ENCODE data around the gene PRRX2.
A peak's percentile ranks its signal among the peaks of the same experiment; 100 is the strongest.
"Not testable (repeated sequence)": the region's sequence is repeated elsewhere in the genome, so short reads cannot be mapped to it uniquely, and the experiment has no call there.

PRRX2 gene

DNA sequence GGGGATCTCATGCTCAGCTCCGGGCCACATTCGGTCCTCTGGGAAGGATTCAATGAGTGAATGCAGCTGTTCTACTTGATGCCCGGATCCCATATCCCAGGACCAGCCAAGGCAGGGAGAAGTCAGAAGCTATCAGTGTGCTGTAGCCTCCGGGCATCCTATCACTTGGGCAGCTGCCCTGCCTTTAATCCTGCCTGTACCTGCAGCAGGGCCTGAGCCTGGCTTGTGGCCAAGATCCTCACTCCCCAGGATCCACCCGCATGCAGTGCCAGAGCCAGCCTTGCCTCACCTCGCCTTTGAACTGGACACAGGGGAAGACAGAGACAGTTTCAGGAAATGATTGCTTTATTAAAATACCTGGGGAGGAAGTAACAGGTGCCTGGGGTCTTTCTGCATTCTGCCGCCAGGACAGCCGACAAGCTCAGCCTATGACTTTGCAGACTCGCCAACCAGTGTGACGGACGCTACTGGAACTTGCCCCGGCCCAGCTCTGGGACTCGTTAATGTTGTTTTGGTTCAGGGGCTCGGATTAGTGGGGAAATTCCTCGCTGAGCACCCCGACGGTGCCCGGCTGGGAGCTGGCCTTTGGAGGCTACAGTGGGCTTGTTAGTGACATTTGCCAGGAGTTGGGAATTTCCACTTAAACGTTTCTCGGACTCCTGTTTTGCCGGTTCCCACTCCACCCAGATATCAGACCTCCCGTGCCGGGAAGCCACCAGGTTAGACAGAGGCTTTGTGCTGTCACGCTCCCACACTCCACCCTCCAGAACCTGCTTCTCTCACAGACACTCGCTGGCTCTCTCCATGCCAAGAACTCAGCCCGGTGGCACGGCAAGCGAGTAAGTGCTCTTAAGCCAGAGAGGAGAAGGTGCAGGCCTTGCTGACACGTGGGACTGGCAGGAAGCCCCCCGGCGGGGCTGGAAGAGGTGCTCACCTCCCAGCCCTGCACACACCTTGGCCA, 86.7 kb downstream of the PRRX2 start:
- Mint-ChIP-seq H3K4me3 (no peak overlapping the region), H3K4me1 (ENCODE audit: low read depth in 2 of 2) (peaks cover 7 to 13% of the 10 kb centered on the region in 2 donors), H3K9me3 (no peaks in the 10 kb centered on the region), H3K27me3 (peaks cover 18 to 45% of the 10 kb centered on the region in 2 donors), H3K36me3 (ENCODE audit: insufficient read depth) (no peaks in the 10 kb centered on the region), H3K27ac (peak overlapping the region in 1 of 2 donors; percentile 49)
- ATAC-seq (replicated peaks) (no peak), DNase-seq (no peak)

DNA sequence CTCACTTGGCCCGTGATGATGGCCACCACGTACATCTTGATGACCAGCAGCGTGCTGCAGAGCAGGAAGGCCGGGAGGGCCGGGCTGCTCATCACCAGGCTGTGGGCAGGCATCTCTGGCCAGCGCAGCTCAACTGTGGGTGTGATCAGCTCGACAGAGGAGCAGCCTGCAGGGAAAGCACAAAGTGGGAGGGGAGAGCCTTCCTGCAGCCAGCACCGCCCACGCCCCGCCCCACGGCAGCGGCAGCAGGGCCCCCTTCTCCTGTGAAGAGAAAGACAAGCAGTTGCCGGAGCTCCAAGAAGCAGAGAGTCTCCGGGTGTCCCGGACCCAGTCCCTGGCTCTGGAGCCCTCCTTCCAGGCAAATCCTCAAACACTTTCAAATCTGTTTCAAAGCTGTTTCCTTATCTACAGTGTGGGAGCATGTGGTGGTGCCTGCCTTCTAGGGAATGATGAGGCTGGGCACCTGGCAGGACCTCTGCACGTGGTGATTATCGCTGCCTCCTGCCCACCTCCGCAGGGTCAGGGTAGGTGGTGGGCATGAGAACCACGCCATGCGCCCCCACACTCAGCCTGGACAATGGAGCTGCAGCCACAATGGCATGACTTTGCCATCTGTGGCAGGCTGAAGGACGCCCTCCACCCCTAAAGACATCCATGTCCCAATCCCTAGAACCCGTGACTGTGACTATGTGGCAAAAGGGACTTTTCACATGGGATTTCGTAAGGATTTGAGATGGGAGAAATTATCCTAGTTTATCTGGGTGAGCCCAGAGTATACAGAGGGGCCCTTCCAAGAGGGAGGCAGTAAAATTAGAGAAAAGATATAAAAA, 87.7 kb downstream of the PRRX2 start, which contains the start of gene PTGES:
TSS of gene PTGES (minus strand) at position 143 of the 830 bp plus-strand sequence. CDS start at position 113, 30 bp downstream.
- Mint-ChIP-seq H3K4me3 (peak within 1 kb of the TSS in 1 of 2 donors; percentile 20), H3K36me3 (ENCODE audit: insufficient read depth) (no peaks in the 10 kb centered on the region), H3K9me3 (no peaks in the 10 kb centered on the region), H3K4me1 (ENCODE audit: low read depth in 2 of 2) (peaks cover 10 to 14% of the 10 kb centered on the region in 2 donors), H3K27me3 (peaks cover 20 to 51% of the 10 kb centered on the region in 2 donors), H3K27ac (peak within 1 kb of the TSS in 1 of 2 donors; percentile 49)
- peak; percentile 63 for ATAC-seq (replicated peaks)
- peak in 2 of 3 experiments; percentile 16 to 24 for DNase-seq

DNA sequence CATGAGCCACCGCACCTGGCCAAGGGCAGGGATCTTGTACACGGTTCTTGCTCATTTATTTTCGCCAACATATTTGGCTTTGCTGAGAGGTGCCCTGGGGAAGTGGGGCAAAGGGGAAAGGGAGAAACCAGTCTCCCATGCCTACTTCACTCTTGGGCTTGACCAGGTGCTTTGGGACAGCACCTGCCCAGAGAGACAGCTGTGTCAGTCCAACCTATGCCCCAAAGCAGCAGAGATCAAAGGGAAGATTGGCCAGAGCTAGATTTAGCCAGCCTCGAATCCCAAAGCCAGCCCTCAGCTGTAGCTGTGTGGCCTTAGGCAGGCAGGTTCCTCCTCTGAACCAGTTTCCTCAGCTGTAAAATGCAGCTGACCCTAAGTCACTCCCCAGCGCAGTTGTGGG, 89.7 kb downstream of the PRRX2 start:
- no peak for ATAC-seq (replicated peaks)
- Mint-ChIP-seq H3K4me3 (no peak overlapping the region), H3K27me3 (peaks cover 33 to 63% of the 10 kb centered on the region in 2 donors)

DNA sequence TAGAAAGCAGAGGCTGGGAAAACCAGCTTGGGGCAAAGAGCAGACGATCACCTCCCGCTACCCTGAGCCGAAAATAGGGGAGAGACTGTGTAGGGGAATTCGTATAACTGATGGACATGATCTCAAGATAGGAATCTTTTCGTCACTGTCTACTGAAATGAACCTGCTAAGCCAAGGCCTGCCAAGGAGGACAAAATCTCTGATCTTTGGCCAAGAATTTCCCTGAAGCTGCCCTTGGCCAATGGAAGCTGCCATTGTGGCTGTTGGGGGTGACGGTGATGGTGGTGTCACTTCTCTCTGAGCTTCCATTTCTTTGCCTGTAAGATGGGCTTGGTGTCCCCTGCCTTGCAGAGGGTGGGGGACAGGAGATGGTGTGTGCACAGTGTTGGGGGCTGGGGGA, 90.7 kb downstream of the PRRX2 start:
- no peak overlapping the region for H3K27ac Mint-ChIP-seq
- no peaks in the 10 kb centered on the region for H3K36me3 Mint-ChIP-seq (ENCODE audit: insufficient read depth)
- peaks cover 33 to 63% of the 10 kb centered on the region in 2 donors for H3K27me3 Mint-ChIP-seq
- DNase-seq (no peak), ATAC-seq (replicated peaks) (no peak)
- H3K9me3 Mint-ChIP-seq, result no peaks in the 10 kb centered on the region
- no peak overlapping the region for H3K4me3 Mint-ChIP-seq
- H3K4me1 Mint-ChIP-seq (ENCODE audit: low read depth in 2 of 2), result peaks cover 11 to 14% of the 10 kb centered on the region in 2 donors

More for the DNA sequence above, 89.7 kb downstream of the PRRX2 start:
- Mint-ChIP-seq H3K27ac (no peak overlapping the region), H3K4me1 (ENCODE audit: low read depth in 2 of 2) (peaks cover 11 to 14% of the 10 kb centered on the region in 2 donors), H3K36me3 (ENCODE audit: insufficient read depth) (no peaks in the 10 kb centered on the region), H3K9me3 (no peaks in the 10 kb centered on the region)
- DNase-seq, result no peak

DNA sequence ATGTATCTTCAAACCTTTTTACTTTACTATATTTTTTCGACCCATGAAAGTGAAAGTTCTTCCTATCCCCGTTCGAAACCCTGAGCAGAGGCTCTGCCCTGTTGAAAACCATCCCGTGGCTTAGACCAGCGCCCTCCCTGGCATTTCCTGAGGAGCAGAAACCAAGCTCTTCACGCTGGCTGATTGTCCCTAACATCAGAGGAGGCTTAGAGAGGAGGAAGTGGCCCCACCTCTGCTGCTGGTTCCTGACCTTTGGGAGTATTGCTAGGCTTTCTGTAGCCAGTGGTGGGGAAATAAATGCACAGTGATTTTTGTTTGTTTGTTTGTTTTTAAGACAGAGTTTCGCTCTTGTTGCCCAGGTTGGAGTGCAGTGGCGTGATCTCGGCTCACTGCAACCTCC, 91.6 kb downstream of the PRRX2 start:
- Mint-ChIP-seq H3K36me3 (ENCODE audit: insufficient read depth) (no peaks in the 10 kb centered on the region), H3K27ac (peak overlapping the region in 1 of 2 donors; percentile 25), H3K4me3 (no peak overlapping the region), H3K9me3 (no peaks in the 10 kb centered on the region), H3K27me3 (peaks cover 33 to 58% of the 10 kb centered on the region in 2 donors), H3K4me1 (ENCODE audit: low read depth in 2 of 2) (peaks cover 11 to 14% of the 10 kb centered on the region in 2 donors)
- ATAC-seq (replicated peaks) (no peak), DNase-seq (no peak)

DNA sequence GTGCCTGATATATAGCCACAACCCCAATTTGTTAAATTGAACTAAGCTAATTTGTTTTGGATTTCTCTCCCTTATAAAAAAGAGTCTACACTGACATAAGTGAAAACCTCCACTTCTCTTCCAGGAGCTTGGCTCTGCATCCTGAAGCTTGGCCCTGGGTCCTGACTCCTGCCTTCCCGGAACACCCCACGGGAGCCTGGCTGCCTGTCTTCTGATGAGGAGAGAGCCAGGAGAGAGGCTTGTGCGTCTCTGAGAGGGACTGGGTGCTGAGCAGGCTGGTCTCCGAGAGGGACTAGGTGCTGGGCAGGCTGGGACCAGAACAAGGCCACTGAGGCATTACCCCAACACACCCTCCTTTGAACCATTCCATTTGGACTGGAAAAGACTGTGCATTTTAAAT, 93.9 kb downstream of the PRRX2 start:
- Mint-ChIP-seq H3K36me3 (ENCODE audit: insufficient read depth) (no peaks in the 10 kb centered on the region), H3K27me3 (peaks cover 15 to 36% of the 10 kb centered on the region in 2 donors), H3K27ac (peak overlapping the region in 1 of 2 donors; percentile 69), H3K4me1 (ENCODE audit: low read depth in 2 of 2) (peaks cover 3 to 6% of the 10 kb centered on the region in 2 donors), H3K4me3 (no peak overlapping the region), H3K9me3 (no peaks in the 10 kb centered on the region)
- DNase-seq (no peak), ATAC-seq (replicated peaks) (no peak)

DNA sequence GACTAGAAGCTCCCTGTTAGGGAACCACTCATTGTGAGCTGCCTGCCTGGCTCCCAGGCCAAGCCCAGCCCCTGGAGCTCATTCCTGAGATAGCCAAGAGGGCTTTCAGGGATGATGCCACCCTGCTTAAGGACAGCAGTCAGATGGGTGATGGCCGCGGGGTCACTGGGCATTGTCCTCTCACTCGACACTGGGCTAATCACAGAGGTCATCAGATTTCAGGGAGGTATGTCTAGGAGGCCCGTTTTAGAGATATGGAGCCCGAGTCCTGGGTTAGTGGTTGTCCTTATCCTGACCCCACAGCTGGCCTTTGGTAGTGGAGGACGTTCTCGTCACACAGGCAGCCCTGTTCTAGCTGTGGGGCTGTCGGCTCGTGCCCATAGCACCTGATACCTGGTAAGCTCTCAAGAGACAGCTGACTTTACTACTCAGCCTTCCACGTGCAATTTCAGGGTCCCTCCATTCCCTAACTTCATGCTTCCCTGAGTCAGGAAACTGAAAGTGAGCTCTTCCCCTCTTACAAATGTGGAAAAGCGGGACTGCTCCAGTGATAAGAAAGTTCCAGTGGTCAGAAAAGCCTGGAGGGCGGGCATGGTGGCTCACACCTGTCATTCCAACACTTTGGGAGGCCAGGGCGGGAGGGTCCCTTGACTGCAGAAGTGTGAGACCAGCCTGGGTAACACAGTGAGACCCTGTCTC, 94.5 kb downstream of the PRRX2 start:
- H3K27ac Mint-ChIP-seq, result no peak overlapping the region
- H3K4me3 Mint-ChIP-seq, result no peak overlapping the region
- H3K9me3 Mint-ChIP-seq, result no peaks in the 10 kb centered on the region
- no peak for ATAC-seq (replicated peaks)
- no peak for DNase-seq
- H3K36me3 Mint-ChIP-seq (ENCODE audit: insufficient read depth), result no peaks in the 10 kb centered on the region
- H3K4me1 Mint-ChIP-seq (ENCODE audit: low read depth in 2 of 2), result peaks cover 3 to 6% of the 10 kb centered on the region in 2 donors
- peaks cover 15 to 29% of the 10 kb centered on the region in 2 donors for H3K27me3 Mint-ChIP-seq

DNA sequence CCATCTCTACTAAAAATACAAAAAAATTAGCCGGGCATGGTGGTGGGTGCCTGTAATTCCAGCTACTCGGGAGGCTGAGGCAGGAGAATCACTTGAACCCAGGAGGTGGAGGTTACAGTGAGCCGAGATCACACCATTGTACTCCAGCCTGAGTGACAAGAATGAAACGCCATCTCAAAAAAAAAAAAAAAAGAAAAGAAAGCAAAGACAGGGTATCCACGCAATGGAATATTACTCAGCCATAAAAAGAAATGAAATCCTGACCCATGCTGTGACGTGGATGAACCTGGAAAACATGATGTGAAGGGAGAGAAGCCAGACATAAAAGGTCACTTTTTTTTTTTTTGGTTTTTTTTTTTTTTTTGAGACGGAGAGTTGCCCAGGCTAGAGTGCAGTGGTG, 95.3 kb downstream of the PRRX2 start:
- H3K4me1 Mint-ChIP-seq (ENCODE audit: low read depth in 2 of 2); H3K4me3 Mint-ChIP-seq; ATAC-seq (replicated peaks); H3K27ac Mint-ChIP-seq; DNase-seq; H3K9me3 Mint-ChIP-seq; H3K36me3 Mint-ChIP-seq (ENCODE audit: insufficient read depth): not testable (repeated sequence)
- H3K27me3 Mint-ChIP-seq, result peaks cover 15 to 21% of the 10 kb centered on the region in 2 donors

DNA sequence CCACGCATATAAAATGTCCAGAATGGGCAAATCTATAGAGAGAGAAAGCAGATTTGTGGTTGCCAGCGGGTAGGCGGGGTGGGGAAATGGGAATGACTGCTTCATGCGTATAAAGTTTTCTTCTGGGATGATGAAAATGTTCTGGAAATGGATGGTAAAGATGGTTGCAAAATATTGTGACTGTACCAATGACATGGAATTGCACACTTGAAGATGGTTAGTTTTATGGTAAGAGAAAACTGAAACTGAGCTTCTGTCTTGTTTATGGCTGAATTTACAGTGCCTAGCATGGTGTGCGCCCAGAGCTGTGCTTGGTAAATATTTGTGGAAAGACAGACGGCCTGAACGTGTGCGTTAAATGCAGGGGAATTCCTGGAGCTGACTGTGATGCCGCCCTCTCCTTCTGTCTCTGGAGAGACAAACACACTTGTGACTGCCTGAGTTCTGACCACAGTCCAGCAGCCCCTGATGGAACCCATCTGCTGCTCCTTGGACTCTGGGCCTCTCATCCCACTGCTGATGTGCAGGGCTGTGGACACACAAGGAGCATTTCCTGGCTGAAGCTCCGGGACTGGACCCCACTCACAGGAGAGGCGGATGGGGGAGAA, 96.0 kb downstream of the PRRX2 start:
- DNase-seq (no peak), ATAC-seq (replicated peaks) (no peak)
- no peaks in the 10 kb centered on the region for H3K36me3 Mint-ChIP-seq (ENCODE audit: insufficient read depth)
- peaks cover 3 to 6% of the 10 kb centered on the region in 2 donors for H3K4me1 Mint-ChIP-seq (ENCODE audit: low read depth in 2 of 2)
- H3K9me3 Mint-ChIP-seq, result no peaks in the 10 kb centered on the region
- H3K27me3 Mint-ChIP-seq, result peaks cover 15 to 18% of the 10 kb centered on the region in 2 donors
- H3K27ac Mint-ChIP-seq, result no peak overlapping the region
- no peak overlapping the region for H3K4me3 Mint-ChIP-seq

DNA sequence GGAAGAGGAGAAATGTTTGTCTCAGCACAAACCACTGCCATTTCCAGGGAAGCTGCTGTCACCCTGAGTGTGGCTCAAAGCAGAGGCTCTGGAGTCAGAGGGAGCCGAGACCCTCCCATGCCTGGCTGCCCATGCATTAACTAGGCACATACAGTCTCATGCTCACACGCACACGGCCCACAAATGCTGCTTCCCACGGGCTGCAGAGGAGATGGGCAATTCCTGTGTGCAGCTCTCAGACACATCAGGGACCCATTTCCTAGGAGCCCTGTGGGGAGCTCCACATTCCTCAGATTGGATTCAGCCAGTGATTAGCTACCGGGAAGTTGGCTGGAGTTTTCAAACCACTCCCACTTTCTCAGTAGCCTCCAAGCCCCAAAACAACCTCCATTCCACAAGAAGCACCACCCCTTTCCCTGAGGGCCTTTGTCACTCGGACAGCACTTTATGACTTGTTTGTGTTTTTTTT, 96.5 kb downstream of the PRRX2 start:
- Mint-ChIP-seq H3K27me3 (peaks cover 15 to 18% of the 10 kb centered on the region in 2 donors), H3K36me3 (ENCODE audit: insufficient read depth) (no peaks in the 10 kb centered on the region), H3K27ac (no peak overlapping the region), H3K4me3 (no peak overlapping the region), H3K4me1 (ENCODE audit: low read depth in 2 of 2) (peaks cover 3 to 6% of the 10 kb centered on the region in 2 donors), H3K9me3 (no peaks in the 10 kb centered on the region)
- no peak for ATAC-seq (replicated peaks)
- DNase-seq, result no peak

DNA sequence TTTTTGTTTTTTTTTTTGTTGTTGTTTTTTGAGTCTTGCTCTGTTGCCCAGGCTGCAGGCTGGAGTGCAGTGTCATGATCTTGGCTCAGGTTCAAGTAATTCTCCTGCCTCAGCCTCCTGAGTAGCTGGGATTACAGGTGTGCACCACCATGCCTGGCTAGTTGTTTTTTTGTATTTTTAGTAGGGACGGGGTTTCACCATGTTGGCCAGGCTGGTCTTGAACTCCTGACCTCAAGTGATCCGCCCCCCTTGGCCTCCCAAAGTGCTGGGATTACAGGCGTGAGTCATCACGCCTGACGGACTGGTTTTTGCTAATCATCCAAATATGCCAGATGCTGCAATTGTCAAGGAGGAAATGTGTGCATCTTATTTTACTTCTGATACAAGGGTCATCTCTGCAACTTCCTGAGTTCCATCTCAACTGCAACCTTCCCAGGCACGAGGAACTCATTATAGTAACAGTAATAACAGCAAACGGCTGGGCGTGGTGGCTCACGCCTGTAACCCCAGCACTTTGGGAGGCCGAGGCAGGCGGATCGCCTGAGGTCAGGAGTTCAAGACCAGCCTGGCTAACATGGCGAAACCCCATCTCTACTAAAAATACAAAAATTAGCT, 97.0 kb downstream of the PRRX2 start:
- H3K36me3 Mint-ChIP-seq (ENCODE audit: insufficient read depth); H3K9me3 Mint-ChIP-seq; DNase-seq; H3K4me3 Mint-ChIP-seq; H3K27ac Mint-ChIP-seq; H3K4me1 Mint-ChIP-seq (ENCODE audit: low read depth in 2 of 2): not testable (repeated sequence)
- H3K27me3 Mint-ChIP-seq, result peaks cover 15 to 18% of the 10 kb centered on the region in 2 donors
- peak; percentile 21 for ATAC-seq (replicated peaks)

Data from effector memory CD8-positive, alpha-beta T cell (primary cell).